Prostate gland (tissue), 2 donors: ENCODE data around the gene AP4S1. TPM values are rescaled to one million over a fixed set of nuclear protein-coding genes. Genes with fewer than 3 reads are reported as not detected.
"Not testable (repeated sequence)": the region's sequence is repeated elsewhere in the genome, so short reads cannot be mapped to it uniquely, and the experiment has no call there.

ENCODE experiments used
- DNase-seq: peaks from one replicate; pipeline ENCODE4 v3.0.0-alpha.2; 2019; ENCODE audit warnings: low spot score
- H3K27ac ChIP-seq, 2 donors: fragments of 200-600 bp; sonication (generic); 2 replicates each; pipeline ENCODE4 v1.5.1; 2017 to 2019
- H3K27me3 ChIP-seq: fragments of 200-600 bp; sonication (generic); replicated peaks from 2 replicates; pipeline ENCODE4 v1.5.1; 2019; ENCODE audit not compliant: insufficient read depth
- H3K36me3 ChIP-seq, 2 donors: fragments of 200-600 bp; sonication (generic); 1 replicate in 1 of 2; 2 replicates in 1 of 2; pipeline versions ENCODE4 v1.5.1 to v1.8.1; 2017 to 2019
- H3K4me1 ChIP-seq: fragments of 200-600 bp; sonication (generic); replicated peaks from 2 replicates; pipeline ENCODE4 v1.5.1; 2019
- H3K4me3 ChIP-seq, 2 donors: fragments of 200-600 bp; sonication (generic); 2 replicates each; pipeline ENCODE4 v1.5.1; 2017 to 2019
- H3K9me3 ChIP-seq: fragments of 200-600 bp; sonication (generic); 2 replicates; pipeline ENCODE4 v1.5.1; 2017
- POLR2A ChIP-seq: fragments of 450-650 bp; IDR thresholded peaks from one replicate; pipeline ENCODE4 v1.6.1; 2016; ENCODE audit warnings: antibody characterized with exemption, mild to moderate bottlenecking
- POLR2AphosphoS5 ChIP-seq: sonication (generic); formaldehyde crosslinking; IDR thresholded peaks from one replicate; pipeline ENCODE4 v1.6.1; 2017; ENCODE audit warnings: antibody characterized with exemption
- WGBS: methylation state at CpG from one replicate; pipeline ENCODE4 v1.1.5; 2018; 5-methylcytosine and 5-hydroxymethylcytosine counted together
- intact Hi-C: fragments of 100-400 bp; cut with DNase I; formaldehyde crosslinking; loops from one replicate; pipeline ENCODE4 v1.14.2; 2022
- total RNA-seq, 2 donors: library from RNA; depleted of rRNA; stranded (reverse); fragments of >200 nt; gene quantifications; one replicate each; pipeline ENCODE4 v1.1.0, GENCODE V29; 2016
- TF ChIP-seq, protein P1 (sequence below), 4 experiments: fragments of 200-600 bp in 2 of 4; fragments of 450-650 bp in 2 of 4; sonication (generic) in 2 of 4; IDR thresholded peaks; 1 replicate in 3 of 4; 2 replicates in 1 of 4; pipeline ENCODE4 v1.5.1; 2016 to 2019; ENCODE audit warnings: antibody characterized with exemption in 4 of 4, mild to moderate bottlenecking in 2 of 4, moderate library complexity in 2 of 4

The AP4S1 gene
- total RNA-seq, 2 donors from 2014 or later = 6.1 to 9.8 TPM

DNA sequence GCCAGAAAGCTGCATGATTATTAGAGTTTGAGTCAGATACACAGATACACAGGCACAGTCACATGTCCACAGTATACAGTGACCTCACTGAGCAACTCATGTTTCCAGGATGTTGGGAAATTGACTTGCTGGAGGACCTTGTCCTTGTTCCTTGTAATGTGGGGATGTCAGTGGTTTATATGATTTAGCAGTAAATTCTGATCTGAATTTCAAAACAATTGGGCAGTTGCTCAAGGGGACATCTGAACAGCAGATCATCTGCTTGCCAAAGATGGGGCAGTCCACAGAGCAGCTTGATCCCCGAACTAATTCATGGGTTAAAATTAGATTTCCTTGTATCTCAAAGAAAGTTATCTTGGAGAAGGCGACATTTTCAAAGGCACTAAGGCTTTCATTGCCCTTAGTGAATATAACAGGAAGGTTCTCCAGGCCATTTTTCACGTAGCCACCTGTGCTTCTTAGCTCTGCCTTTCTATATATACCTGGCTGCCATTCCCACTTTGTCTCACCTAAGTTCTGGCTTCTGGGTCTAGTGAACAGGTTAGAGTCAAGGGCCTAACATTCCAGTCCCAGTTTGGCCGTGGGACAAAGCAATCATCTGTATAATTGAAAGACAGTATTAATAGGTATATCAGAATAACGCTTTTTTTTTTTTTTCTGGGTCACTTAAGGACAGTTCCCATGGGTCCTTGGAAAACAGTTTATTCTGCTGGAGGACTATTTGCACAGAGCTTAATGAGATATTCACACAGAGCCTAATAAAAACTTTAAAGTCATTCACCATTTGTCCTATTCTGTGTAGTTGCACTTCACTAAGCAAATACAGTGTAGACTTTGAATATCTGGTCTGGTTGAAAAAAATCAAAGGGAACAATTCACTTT lies 65.7 kb downstream of the AP4S1 start:
- H3K36me3 ChIP-seq = no peaks in the 10 kb centered on the region
- TF ChIP-seq, protein P1, sequence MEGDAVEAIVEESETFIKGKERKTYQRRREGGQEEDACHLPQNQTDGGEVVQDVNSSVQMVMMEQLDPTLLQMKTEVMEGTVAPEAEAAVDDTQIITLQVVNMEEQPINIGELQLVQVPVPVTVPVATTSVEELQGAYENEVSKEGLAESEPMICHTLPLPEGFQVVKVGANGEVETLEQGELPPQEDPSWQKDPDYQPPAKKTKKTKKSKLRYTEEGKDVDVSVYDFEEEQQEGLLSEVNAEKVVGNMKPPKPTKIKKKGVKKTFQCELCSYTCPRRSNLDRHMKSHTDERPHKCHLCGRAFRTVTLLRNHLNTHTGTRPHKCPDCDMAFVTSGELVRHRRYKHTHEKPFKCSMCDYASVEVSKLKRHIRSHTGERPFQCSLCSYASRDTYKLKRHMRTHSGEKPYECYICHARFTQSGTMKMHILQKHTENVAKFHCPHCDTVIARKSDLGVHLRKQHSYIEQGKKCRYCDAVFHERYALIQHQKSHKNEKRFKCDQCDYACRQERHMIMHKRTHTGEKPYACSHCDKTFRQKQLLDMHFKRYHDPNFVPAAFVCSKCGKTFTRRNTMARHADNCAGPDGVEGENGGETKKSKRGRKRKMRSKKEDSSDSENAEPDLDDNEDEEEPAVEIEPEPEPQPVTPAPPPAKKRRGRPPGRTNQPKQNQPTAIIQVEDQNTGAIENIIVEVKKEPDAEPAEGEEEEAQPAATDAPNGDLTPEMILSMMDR (IDR thresholded peaks at IDR 0.05) = no peak
- TF ChIP-seq POLR2A = no peak
- peak; percentile 79 for TF ChIP-seq POLR2AphosphoS5
- H3K27ac ChIP-seq = peak overlapping the region; percentile 59 to 66
- no peaks in the 10 kb centered on the region for H3K27me3 ChIP-seq
- H3K4me3 ChIP-seq = no peak overlapping the region
- H3K4me1 ChIP-seq = peaks cover 9% of the 10 kb centered on the region
- no peaks in the 10 kb centered on the region for H3K9me3 ChIP-seq
- intact Hi-C loops = no loop called here
- peak; percentile 70 for DNase-seq
- 38% methylated on average over 5 of the region's 5 CpGs for WGBS

DNA sequence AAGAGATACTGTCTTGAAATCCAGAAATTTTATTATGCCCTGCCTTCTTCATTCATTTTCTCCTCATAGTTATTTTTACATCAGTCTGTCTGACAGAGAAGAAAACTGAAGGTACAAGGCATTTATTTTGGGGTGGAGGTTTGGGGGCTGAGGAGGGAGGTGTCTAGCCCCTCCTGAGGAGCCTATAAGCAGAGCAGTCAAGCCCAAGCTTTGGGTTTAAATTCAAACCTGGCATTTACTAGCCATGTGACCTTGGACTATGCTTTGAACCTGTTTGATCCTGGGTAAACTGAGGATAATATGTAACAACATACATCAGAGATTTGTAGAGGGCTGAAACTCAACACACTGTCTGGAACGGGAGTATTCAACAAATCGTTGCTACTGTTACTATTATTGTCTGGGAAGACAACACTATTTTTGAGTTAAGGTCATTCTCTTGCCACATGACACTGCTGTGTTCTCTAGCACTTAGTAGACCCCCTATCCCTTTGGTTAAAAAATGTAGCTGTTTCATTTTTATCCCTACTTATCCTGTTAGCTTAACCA lies 66.8 kb downstream of the AP4S1 start:
- TF ChIP-seq, protein P1 (IDR thresholded peaks at IDR 0.05) = no peak
- no peak for TF ChIP-seq POLR2A
- no peak for TF ChIP-seq POLR2AphosphoS5
- no peaks in the 10 kb centered on the region for H3K9me3 ChIP-seq
- H3K4me1 ChIP-seq = peaks cover 9% of the 10 kb centered on the region
- H3K36me3 ChIP-seq = no peaks in the 10 kb centered on the region
- peak overlapping the region in 1 of 2 donors; percentile 20 for H3K27ac ChIP-seq
- H3K27me3 ChIP-seq = no peaks in the 10 kb centered on the region
- intact Hi-C loops = no loop called here
- 89% methylated on average over 2 of the region's 2 CpGs for WGBS
- no peak overlapping the region for H3K4me3 ChIP-seq
- no peak for DNase-seq

DNA sequence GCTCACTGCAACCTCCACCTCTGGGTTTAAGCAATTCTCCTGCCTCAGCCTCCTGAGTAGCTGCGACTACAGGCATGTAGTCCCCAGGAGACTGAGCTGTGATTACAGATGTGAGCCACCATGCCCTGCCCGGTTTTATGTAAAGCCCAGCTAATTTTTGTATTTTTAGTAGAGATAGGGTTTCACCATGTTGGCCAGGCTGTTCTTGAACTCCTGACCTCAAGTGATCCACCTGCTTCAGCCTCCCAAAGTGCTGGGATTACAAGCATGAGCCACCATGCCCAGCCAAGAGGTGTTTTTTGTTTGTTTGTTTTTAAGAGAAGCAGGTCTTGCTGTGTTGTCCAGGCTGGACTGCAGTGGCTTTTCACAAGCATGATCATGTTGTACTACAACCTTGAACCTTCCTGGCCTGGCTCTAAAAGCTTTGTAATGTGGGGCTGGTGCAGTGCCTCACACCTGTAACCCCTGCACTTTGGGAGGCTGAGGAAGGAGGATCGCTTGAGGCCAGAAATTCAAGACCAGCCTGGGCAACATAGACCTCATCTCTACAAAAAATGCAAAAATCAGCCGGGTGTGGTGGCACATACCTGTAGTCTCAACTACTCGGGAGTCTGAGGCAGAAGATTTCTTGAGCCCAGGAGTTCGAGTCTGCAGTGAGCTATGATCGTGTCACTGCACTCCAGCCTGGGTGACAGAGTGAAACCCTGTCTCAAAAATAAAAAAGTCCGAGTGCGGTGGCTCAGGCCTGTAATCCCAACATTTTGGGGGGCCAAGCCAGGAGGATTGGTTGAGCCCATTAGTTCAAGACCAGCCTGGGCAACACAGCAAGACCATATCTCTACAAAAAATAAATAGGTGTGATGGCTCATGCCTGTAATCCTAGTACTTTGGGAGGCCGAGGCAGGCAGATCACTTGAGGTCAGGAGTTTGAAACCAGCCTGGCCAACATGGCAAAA lies 68.7 kb downstream of the AP4S1 start:
- intact Hi-C loops, DNase-seq: not testable (repeated sequence)

GRCh38 chr14:31095817-31096216 lies 70.4 kb downstream of the AP4S1 start:
- intact Hi-C loops = not testable (repeated sequence)

More for the DNA sequence above, 68.7 kb downstream of the AP4S1 start:
- H3K27me3 ChIP-seq, H3K4me3 ChIP-seq, H3K36me3 ChIP-seq, H3K4me1 ChIP-seq, H3K27ac ChIP-seq, H3K9me3 ChIP-seq: not testable (repeated sequence)
- 94% methylated on average over 10 of the region's 10 CpGs for WGBS

GRCh38 chr14:31096255-31096654 lies 70.8 kb downstream of the AP4S1 start:
- Histone ChIP-seq H3K4me1 (peaks cover 5% of the 10 kb centered on the region), H3K27ac (no peak overlapping the region), H3K36me3 (peaks cover 2 to 7% of the 10 kb centered on the region in 2 donors), H3K4me3 (no peak overlapping the region), H3K27me3 (no peaks in the 10 kb centered on the region), H3K9me3 (no peaks in the 10 kb centered on the region)
- TF ChIP-seq POLR2A (no peak), POLR2AphosphoS5 (no peak)
- TF ChIP-seq, protein P1 (IDR thresholded peaks at IDR 0.05) = no peak
- 97% methylated on average over 6 of the region's 6 CpGs for WGBS
- no peak for DNase-seq
- intact Hi-C loops = no loop called here

More at GRCh38 chr14:31095817-31096216, 70.4 kb downstream of the AP4S1 start:
- not testable (repeated sequence) for DNase-seq, H3K4me1 ChIP-seq, H3K36me3 ChIP-seq, H3K27ac ChIP-seq, H3K4me3 ChIP-seq, H3K27me3 ChIP-seq, H3K9me3 ChIP-seq
- WGBS = 98% methylated on average over 8 of the region's 8 CpGs
